Fibroblast of gingiva (primary cell): ENCODE results near the gene FABP2.
"Not testable (repeated sequence)": the region's sequence is repeated elsewhere in the genome, so short reads cannot be mapped to it uniquely, and the experiment has no call there.

Experiments used
- DNase-seq: peaks from one replicate; pipeline ENCODE4 v3.0.0-alpha.2; 2011; ENCODE audit warnings: low read depth

FABP2 gene

GRCh38 chr4:119310826-119311225 is 11.1 kb downstream of the FABP2 start:
- no peak for DNase-seq

GRCh38 chr4:119307606-119308005 is 14.3 kb downstream of the FABP2 start:
- no peak for DNase-seq

- no peak for DNase-seq
These were observed 17.5 kb downstream of the FABP2 start for GRCh38 chr4:119304431-119304830.

- no peak for DNase-seq
These were observed 18.2 kb downstream of the FABP2 start for GRCh38 chr4:119303587-119304305.

GRCh38 chr4:119302073-119302832 is 19.7 kb downstream of the FABP2 start:
- DNase-seq = no peak

- DNase-seq = peak; percentile 91
These were observed 21.6 kb downstream of the FABP2 start for GRCh38 chr4:119300101-119300978.

GRCh38 chr4:119299741-119300100 is 22.2 kb downstream of the FABP2 start:
- DNase-seq = no peak

- no peak for DNase-seq
These were observed 22.7 kb downstream of the FABP2 start for GRCh38 chr4:119299260-119299671.

GRCh38 chr4:119297795-119298194 is 24.1 kb downstream of the FABP2 start:
- no peak for DNase-seq

- no peak for DNase-seq
These were observed 25.6 kb downstream of the FABP2 start for GRCh38 chr4:119296356-119296755.

- no peak for DNase-seq
These were observed 31.3 kb downstream of the FABP2 start for GRCh38 chr4:119290598-119290997.

- DNase-seq = no peak
These were observed 32.6 kb downstream of the FABP2 start for GRCh38 chr4:119289313-119289712.

- DNase-seq = peak; percentile 78
These were observed 35.4 kb downstream of the FABP2 start for GRCh38 chr4:119286377-119287002.

GRCh38 chr4:119284876-119285780 is 36.8 kb downstream of the FABP2 start:
- peak; percentile 9 for DNase-seq

GRCh38 chr4:119281393-119281792 is 40.5 kb downstream of the FABP2 start:
- DNase-seq = no peak

GRCh38 chr4:119279945-119280344 is 42.0 kb downstream of the FABP2 start:
- not testable (repeated sequence) for DNase-seq

- not testable (repeated sequence) for DNase-seq
These were observed 42.4 kb downstream of the FABP2 start for GRCh38 chr4:119279541-119279940.

GRCh38 chr4:119271361-119272085 is 50.4 kb downstream of the FABP2 start:
- DNase-seq = no peak

GRCh38 chr4:119268466-119268865 is 53.5 kb downstream of the FABP2 start:
- DNase-seq = peak; percentile 63
